SK-N-MC (cell line): ENCODE measurements around the gene PAX5.

Experiments
- EZH2 ChIP-seq: fragments of 200-600 bp; sonication (generic); IDR thresholded peaks from one replicate; pipeline ENCODE4 v1.6.1; 2017; ENCODE audit warnings: antibody characterized with exemption
- POLR2AphosphoS5 ChIP-seq: IDR thresholded peaks from 2 replicates; pipeline ENCODE4 v1.6.1; 2012; ENCODE audit warnings: mild to moderate bottlenecking, low read depth, low read length, borderline replicate concordance

DNA sequence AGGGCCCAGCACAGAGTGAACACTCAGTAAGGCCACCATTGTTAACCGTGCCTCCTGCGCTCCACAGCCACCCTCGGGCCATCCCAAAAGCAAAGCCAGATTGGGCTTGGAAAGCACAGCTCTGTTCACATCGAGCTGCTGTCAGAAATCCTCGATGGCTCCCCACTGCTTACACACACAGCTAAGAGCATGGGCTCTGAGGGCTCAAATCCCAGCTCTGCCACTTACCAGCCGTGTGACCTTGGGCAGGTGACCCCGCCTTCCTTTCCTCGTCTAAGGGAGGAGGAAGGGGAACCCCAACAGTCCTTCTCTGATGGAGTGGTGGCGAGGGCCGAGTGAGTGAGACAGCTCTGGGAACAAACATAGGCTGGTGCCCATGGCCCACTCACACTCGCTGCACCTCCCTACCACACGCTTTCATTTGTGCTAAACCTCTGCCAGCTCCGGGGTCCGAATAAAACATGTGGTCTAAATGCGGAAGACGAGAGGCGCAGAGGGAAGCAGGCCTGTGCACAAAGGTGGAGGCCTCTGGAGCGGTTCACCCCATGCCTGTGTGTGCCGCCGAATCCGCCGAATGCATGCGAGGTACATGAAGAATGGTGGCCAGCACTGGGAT lies 139.3 kb downstream of the PAX5 start:
- no peak for TF ChIP-seq POLR2AphosphoS5
- no peak for TF ChIP-seq EZH2
